ENCODE data around the gene PHYHIPL.

DNA sequence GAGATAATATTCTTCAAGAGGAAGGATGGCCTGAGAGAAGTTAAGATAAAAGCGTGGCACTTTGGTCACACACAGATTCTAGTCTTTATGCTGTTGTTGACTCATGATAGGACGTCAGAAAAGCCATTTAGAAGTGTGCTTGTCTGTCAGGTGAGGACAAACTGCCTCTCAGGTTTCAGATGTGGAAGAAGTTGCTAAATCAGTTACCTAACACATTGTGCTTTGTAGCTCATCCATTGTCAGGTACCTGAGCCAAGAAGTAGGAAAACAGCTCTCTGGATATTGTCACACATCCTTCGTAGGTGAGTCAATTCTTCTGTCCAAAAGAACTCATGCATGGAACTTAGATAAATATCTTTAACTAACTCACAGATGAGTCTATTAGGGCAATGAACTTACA is 49.5 kb upstream of the PHYHIPL start:
- TF ChIP-seq, protein P1, sequence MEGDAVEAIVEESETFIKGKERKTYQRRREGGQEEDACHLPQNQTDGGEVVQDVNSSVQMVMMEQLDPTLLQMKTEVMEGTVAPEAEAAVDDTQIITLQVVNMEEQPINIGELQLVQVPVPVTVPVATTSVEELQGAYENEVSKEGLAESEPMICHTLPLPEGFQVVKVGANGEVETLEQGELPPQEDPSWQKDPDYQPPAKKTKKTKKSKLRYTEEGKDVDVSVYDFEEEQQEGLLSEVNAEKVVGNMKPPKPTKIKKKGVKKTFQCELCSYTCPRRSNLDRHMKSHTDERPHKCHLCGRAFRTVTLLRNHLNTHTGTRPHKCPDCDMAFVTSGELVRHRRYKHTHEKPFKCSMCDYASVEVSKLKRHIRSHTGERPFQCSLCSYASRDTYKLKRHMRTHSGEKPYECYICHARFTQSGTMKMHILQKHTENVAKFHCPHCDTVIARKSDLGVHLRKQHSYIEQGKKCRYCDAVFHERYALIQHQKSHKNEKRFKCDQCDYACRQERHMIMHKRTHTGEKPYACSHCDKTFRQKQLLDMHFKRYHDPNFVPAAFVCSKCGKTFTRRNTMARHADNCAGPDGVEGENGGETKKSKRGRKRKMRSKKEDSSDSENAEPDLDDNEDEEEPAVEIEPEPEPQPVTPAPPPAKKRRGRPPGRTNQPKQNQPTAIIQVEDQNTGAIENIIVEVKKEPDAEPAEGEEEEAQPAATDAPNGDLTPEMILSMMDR (IDR thresholded peaks at IDR 0.05 in 4 of 5, conservative IDR thresholded peaks at IDR 0.05 in 1 of 5): no peak
- TF ChIP-seq POLR2A (IDR thresholded peaks at IDR 0.05): no peak

Measured in gastrocnemius medialis (tissue), 4 donors.